HG03039 (cell line): ENCODE measurements around the gene SCO2.
A peak's percentile ranks its signal among the peaks of the same experiment; 100 is the strongest.
"Not testable (repeated sequence)": the region's sequence is repeated elsewhere in the genome, so short reads cannot be mapped to it uniquely, and the experiment has no call there.

ENCODE experiments used
- ATAC-seq: cut with Tn5 transposase; IDR thresholded peaks from one replicate; pipeline ENCODE4 v1.9.1; 2021; ENCODE audit warnings: mild to moderate bottlenecking, moderate library complexity; ENCODE audit not compliant: unreplicated experiment

Gene SCO2

DNA sequence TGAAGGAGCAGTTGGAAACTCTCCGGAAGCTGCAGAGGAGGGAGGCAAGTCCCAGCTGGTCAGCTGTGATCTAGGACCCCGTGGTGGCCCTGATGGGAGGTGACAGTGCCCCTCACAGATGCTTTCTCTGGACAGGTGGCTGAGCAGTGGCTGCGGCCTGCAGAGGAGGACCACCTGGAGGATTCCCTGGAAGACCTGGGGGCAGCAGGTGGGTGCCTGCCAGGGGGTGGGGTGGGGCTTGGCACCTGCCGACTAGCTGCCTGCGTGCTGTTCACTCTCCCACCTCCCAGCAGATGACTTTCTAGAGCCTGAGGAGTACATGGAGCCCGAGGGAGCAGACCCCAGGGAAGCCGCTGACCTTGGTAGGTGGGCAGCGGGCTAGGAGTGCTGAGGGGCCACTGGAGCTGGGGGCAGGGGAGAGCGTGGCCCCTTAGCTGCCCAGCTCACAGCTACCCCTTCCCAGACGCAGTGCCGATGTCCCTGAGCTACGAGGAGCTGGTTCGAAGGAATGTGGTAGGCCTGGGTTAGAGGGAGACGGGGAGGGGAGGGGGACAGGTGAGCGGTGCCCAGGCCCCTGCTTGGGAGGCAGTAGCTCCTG is 3.1 kb downstream of the SCO2 start:
- no peak for ATAC-seq

DNA sequence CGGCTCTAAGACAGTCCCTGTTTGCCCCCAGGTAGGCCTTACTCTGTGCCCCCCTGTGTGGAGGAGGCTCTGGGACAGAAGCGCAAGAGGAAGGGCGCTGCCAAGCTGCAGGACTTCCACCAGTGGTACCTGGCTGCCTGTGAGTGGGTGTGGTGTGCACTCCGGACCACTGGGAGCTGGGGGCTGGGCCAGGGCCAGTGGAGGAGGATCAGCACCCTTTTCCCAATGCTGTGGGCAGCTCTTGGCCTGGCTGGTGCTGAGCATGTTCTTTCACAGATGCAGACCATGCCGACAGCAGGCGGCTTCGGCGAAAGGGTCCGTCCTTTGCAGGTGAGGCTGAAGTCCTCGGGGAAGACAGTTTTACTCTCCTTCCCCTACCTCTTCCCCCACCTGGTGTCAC is 3.7 kb downstream of the SCO2 start:
- ATAC-seq: no peak

DNA sequence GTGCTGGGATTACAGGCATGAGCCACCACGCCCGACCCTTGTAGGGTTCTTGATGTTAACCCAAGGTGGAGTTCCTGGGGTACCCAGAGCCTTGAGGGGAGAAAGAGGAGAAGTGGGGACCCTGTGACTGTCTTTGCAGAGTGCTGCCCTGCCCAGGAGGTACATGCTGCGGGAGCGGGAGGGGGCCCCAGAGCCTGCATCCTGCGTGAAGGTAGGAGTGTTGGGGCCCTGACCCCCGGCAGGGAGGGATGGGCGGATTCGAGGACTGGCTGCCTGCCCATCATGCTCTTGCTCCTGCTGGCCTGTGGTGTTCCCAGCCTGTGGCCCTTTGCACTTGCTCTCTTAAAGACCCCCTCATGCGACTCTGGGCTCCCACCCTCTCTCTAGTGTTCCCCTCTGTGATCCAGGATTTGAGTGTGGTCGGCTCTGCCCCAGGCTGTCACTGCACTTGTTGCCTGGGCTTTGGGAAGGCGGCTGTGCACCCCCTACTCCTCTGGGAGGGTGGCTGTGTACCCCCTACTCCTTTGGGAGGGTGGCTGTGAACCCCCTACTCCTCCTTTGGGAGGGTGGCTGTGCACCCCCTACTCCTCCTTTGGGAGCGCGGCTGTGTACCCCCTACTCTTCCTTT is 4.5 kb downstream of the SCO2 start:
- no peak for ATAC-seq

DNA sequence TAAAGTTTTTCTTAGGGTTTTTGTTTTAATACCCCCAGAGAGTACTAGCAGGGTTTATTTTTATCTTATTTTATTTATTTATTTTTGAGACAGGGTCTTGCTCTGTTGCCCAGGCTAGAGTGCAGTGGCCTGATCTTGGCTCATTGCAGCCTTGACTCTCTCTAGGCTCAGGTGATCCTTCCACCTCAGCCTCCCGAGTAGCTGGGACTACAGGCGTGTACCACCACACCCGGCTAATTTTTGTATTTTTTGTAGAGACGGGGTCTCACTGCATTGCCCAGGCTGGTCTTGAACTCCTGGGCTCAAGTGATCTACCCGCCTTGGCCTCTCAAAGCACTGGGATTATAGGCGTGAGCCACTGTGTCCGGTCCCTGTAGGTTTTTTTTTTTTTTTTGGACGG is 5.2 kb downstream of the SCO2 start:
- not testable (repeated sequence) for ATAC-seq

DNA sequence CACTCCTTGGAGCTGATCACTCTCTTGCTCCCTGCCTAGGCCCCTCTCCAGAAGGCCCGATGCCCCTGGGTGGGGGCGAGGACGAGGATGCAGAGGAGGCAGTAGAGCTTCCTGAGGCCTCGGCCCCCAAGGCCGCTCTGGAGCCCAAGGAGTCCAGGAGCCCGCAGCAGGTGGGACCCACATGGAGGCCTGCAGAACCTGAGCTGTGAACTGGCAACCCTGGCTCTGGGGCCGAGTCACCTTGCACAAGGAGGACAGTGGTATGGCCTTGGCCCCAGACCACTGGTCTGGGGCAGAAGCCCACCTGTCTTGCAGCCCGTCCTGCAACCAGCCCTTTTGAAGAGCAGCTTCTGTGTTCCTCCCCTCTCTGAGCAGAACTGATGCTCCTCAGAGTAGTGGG is 6.2 kb downstream of the SCO2 start:
- ATAC-seq: no peak

DNA sequence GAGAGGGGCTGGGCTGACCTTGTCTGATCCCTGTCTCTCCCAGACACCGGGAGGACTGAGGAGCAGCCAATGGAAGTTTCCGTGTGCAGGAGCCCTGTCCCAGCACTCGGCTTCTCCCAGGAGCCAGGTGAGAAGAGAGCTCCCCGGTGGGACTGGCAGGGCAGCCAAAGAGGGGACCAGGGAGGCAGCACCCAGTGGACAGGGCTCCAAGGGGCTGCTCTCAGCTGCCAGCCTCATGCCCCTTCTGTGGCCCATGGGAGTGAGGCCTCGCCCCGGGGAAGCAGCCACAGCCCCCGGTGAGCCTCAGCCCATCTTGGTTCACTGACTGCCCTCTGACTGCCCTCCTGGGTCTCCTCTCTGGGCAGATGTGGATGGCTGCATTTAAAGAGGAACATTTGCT is 6.8 kb downstream of the SCO2 start:
- no peak for ATAC-seq

DNA sequence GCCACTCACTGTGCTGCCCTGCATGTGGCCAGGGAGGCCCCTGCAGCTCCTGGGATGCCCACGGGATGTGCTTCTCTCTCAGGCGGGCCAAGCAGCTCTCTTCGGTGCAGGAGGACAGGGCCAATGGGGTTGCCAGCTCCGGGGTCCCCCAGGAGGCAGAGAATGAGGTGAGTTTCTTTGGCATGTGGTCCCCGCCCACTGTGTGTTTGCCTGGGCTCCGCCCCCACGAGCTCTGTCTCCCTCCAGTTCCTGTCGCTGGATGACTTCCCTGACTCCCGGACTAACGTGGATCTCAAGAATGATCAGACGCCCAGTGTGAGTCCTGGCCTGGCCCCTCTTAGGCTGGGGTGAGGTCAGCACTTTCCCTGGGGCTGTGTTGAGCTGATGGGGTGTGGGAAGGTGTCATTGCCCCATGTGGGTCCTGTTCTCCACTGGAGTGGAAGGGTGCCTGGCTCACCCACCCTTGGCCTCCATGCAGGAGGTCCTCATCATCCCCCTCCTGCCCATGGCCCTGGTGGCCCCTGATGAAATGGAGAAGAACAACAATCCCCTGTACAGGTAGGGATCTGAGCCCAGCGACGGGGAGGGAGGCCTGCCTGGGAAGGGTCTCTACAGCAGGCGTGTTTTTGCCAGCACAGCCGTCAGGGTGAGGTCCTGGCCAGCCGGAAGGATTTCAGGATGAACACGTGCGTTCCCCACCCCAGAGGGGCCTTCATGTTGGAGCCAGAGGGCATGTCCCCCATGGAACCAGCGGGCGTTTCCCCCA is 7.7 kb downstream of the SCO2 start:
- ATAC-seq: no peak

DNA sequence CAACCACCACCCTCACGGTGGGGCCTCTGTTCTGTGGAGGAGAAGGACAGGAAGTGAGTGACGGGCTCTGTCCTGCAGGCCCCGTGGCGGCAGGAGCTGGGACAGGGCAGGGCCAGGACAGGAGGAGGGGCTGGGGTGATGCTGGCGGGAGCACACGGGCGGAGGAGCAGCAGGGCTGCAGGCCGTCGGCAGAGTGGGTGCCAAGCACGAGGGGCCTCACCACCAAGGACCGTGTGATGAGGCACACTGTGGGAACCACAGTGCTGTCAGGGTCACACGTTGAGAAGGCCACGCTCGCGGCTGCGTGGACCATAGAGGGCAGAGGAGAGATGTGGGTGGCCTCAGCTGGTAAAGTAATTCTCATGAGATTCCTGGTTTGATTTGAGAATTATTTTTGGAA is 8.5 kb downstream of the SCO2 start:
- no peak for ATAC-seq

DNA sequence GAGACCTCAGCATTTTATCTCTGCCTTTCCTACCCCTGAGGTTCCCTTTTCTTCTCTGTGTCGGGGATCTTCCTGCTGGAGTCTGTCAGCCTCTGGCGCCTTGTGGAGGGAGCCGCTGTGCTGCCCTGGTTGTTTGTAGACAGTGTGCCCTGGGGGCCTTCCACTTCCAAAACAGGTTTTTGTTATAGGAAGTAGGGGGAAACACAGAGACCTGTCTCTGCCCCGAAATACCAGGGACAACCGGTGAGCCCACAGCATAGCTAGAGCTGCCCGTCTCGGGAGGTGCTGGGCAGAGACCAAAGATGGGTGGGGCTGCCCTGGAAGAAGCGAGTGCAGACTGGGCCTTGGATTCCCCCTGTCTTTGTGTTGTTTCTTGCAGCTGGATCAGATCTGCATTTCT is 9.3 kb downstream of the SCO2 start:
- ATAC-seq: no peak

DNA sequence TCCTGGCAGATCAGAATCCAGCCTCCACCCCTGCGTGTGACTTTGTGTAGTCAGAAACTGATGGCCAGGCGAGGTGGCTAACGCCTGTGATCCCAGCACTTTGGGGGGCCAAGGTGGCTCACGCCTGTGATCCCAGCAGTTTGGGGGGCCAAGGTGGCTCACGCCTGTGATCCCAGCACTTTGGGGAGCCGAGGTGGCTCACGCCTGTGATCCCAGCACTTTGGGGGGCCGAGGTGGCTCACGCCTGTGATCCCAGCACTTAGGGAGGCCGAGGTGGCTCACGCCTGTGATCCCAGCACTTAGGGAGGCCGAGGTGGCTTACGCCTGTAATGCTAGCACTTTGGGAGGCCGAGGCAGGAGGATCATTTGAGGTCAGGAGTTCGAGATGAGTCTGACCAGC is 12.2 kb downstream of the SCO2 start:
- no peak for ATAC-seq

DNA sequence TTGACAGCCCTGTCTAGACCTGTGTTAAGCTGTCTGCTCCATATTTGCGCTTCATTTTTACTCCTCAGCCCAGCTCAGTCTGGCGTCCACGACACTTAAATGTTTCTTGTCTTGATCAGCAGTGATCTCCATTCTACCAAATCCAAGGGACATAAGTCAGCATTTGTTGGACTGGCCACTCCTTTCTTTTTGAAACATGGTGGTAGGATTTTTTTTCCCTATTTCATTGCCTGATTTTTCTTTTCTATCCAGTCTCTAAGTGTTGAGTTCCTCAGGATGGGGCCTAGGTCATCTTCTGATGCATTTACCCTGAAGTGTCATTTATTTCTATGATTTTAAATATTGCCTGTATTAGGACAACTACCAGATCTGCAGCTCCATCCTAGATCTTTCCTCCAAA is 16.5 kb downstream of the SCO2 start:
- ATAC-seq: no peak

DNA sequence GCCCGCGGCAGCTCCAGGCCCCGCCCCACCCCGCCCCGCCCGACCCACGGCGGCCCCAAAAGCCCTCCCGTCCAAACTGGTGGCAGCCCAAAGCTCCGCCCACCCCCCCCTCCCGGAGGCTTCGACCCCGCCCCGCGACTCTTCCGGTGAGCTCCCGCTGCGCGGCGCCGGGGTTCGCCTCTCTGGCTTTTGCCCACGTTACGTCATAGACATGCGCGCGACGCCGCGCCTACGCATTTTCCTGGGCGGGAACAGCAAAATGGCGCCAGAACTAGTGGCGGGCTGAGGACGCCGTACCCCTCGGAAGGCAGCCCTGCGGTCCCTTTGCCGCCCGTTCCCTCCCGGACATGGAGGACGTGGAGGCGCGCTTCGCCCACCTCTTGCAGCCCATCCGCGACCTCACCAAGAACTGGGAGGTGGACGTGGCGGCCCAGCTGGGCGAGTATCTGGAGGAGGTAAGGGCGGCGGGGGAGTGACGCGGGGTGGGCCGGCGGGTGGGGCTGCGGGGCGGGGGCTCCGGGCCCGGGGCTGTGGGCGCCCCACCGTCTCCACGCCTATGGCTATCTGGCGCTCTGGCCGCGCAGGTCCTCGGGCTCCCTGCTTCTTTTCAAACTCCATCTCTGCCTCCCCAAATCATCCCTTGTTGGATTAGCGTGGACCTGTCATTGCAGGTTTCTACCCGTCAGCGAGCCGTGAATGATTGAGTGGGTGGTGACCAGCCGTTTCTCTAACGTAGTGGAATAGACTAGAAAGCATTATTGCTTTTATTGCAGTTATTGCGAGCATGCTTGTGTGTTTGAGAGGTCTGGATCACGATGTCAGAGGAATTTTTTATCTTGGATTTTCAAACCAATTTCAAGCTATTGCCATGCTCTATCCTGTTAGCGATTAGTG is 17.2 kb downstream of the SCO2 start, which contains the start of gene NCAPH2:
Gene NCAPH2 (plus strand): TSS at position 234 of the 894 bp plus-strand sequence. CDS start 114 bp downstream, at position 348.
- ATAC-seq: peak; percentile 53

DNA sequence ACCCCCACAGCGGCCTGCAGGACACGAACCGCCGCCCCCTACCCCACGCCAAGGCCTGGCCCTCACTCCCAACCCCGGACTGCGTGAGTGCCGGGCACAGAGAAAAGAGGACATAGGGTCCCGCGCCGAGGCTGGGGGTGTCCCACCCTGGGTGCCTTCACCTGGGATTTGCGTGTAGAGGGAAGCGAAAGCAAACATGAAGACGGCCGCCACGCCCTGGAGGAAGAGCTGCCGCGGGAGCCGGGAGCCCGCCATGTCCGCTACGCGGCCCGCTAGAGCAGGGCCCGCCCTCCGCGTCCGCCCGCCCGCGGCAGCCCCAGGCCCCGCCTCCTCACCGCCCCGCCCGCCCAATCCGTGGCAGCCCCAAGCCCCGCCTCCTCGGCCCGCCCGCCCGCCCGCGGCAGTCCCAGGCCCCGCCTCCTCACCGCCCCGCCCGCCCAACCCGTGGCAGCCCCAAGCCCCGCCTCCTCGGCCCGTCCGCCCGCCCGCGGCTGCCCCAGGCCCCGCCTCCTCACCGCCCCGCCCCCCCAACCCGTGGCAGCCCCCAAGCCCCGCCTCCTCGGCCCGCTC is 17.9 kb downstream of the SCO2 start, which contains the start of gene LMF2:
Gene LMF2 (minus strand): TSS at position 282 of the 570 bp plus-strand sequence. CDS start 27 bp downstream, at position 255.
- ATAC-seq: peak; percentile 40

DNA sequence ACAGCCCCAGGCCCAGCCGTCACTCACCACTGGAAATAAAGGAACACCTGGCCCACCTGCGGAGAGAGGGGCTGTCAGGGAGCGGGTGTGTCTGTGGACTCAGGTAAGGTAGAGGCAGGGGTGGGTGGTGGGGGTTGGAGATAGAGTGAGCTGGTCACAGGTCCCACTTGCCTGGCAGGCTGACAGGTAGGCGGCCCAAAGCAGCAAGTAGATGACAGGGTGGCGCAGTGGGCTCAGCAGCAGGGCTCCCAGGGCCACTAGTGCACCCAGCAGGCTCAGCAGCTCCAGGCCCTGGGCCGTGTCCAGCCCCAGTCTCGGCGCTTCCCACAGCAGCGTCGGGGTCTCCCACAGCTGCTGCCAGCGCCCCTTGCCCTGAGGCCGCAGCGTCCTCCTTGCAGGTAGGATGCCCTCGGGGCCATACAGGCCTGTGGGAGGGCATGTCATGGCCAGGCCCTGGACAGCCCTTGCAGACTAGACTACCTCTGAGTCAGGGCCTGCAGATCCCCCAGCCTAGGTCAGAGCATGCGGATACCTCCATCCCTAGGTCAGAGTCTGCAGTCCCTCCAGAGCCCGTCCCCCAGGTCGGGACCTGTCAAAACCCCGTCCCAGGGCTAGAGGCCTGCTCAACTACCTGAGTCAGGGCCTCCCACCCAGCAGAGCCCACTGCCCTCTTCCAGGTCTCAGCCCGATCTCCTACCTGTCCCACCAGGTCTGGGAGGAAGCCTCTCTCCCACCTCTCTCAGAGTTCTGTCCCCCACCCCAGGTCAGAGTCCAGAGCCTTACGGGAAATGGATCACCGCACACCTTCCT is 18.6 kb downstream of the SCO2 start:
- ATAC-seq: peak; percentile 2

DNA sequence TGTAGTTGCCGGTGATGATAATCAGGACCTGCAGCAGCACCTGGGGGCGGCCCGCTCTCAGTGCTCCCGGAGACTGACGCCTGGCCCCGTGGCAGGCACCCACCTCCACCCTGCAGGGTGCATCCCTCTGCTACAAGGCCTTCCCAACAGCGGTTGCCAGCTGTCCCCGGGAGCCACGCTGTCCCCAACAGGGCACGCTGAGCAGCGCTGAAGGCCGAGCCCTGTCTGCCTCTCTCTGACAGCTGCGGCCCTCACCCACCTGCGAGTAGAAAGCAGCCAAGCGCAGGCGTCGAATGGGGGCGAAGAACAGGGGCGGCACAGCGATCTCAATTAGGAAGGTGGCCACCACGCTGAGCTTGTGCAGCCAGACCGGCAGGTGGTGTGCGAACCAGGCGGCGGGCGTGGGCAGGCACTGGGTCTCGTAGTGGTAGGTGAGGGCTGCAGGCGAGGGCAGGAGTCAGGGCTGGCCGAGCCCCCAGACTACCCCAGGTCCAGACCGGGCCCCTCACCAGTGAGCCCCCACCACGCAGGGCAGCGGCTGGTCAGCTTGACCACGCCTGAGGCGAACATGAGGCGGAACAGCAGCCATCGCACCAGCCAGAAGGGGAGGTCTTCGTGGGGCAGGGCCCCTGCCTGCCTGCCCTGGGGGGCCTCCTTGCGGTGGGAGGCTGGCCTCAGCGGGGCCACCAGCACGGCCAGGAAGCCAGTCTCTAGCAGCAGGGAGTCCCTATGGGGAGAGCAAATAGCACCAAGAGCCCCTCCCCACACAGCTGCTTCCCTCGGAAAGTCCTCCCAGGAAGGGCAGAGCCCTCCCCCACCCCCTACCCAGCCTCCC is 19.4 kb downstream of the SCO2 start:
- no peak for ATAC-seq

DNA sequence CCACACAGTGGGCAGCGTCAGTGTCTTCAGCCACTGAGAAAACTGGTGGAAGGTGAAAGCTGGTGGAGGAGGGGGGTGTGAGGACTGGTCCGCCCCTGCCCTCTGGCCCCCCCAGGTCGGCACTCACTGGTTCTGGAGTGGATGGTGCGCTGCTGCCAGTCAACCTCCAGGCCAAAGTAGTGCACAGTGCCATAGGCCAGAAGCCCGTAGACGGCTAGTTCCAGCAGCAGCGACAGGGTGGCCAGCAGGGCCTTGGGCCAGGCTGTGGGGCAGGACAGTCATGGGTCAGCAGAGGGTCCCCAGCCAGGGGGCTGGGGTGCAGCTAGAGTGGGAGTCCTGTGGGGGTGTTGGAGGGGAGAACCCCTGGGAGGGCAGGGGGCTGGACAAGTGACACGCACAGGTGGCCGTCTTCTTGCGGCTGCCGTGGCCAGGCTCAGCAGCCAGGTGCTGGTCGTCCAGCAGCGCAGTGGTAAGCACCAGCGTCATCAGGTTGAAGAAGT is 20.1 kb downstream of the SCO2 start:
- no peak for ATAC-seq

DNA sequence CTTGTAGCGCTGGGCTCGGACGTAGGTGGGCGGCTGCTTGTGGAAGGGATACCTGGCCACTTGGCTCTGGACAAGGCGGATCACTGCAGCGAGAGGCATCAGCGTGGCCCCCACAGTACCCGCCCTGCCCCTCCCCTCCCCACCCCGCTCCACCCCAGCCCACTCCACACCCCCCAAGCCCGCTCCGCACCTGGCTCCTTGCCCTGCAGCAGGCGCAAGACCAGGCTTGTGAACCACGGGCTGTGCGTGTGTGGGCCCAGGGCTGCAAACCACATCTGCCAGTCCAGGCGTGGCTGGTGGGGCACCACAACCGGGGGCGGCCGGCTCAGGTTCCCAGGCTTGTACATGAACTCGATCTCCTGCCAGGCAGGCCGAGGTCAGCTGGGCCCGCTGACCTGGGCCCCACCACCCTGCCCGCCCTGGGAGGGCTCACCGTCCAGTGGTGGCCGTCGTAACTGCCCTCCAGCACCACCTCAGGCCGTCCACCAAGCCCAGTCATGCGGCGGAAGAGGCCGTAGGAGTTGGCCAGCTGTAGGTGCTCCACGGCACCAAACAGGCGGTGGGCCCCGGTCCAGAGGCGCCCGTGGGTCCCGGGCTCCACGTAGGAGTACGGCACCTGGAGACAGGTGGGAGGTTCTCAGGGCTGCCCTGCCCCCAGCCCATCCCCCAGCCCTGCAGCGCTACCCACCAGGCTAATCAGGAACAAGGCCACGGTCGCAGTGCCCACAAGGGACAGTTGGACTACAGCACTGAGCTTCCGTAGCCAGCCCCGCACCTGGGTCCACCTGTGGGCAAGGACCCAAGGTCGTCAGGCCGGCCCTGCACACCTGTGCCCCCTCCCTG is 20.8 kb downstream of the SCO2 start:
- ATAC-seq: no peak
